ENCODE measurements around the gene GALNT6. TPM values are rescaled to one million over a fixed set of nuclear protein-coding genes. Genes with fewer than 3 reads are reported as not detected.

The GALNT6 gene
- total and polyA plus RNA-seq, 9 of the 15 experiments (the other 6 are each of a cell fraction or from before 2014, with no cell fraction given), result 1.5 to 8.6 (median 5.1) TPM

- no peak for TF ChIP-seq ZBTB43 (CRISPR knock-in tag; IDR thresholded peaks at IDR 0.05)
- TF ChIP-seq NR3C1 (CRISPR knock-in tag; IDR thresholded peaks at IDR 0.05), result no peak
- TF ChIP-seq E2F1 (CRISPR knock-in tag; IDR thresholded peaks at IDR 0.05), result no peak
- TF ChIP-seq KDM1A (IDR thresholded peaks at IDR 0.05), result peak; percentile 23 to 49; a peak in 1 of 4 replicates
- TF ChIP-seq, protein P1, sequence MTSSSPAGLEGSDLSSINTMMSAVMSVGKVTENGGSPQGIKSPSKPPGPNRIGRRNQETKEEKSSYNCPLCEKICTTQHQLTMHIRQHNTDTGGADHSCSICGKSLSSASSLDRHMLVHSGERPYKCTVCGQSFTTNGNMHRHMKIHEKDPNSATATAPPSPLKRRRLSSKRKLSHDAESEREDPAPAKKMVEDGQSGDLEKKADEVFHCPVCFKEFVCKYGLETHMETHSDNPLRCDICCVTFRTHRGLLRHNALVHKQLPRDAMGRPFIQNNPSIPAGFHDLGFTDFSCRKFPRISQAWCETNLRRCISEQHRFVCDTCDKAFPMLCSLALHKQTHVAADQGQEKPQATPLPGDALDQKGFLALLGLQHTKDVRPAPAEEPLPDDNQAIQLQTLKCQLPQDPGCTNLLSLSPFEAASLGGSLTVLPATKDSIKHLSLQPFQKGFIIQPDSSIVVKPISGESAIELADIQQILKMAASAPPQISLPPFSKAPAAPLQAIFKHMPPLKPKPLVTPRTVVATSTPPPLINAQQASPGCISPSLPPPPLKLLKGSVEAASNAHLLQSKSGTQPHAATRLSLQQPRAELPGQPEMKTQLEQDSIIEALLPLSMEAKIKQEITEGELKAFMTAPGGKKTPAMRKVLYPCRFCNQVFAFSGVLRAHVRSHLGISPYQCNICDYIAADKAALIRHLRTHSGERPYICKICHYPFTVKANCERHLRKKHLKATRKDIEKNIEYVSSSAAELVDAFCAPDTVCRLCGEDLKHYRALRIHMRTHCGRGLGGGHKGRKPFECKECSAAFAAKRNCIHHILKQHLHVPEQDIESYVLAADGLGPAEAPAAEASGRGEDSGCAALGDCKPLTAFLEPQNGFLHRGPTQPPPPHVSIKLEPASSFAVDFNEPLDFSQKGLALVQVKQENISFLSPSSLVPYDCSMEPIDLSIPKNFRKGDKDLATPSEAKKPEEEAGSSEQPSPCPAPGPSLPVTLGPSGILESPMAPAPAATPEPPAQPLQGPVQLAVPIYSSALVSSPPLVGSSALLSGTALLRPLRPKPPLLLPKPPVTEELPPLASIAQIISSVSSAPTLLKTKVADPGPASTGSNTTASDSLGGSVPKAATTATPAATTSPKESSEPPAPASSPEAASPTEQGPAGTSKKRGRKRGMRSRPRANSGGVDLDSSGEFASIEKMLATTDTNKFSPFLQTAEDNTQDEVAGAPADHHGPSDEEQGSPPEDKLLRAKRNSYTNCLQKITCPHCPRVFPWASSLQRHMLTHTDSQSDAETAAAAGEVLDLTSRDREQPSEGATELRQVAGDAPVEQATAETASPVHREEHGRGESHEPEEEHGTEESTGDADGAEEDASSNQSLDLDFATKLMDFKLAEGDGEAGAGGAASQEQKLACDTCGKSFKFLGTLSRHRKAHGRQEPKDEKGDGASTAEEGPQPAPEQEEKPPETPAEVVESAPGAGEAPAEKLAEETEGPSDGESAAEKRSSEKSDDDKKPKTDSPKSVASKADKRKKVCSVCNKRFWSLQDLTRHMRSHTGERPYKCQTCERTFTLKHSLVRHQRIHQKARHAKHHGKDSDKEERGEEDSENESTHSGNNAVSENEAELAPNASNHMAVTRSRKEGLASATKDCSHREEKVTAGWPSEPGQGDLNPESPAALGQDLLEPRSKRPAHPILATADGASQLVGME (CRISPR knock-in tag; IDR thresholded peaks at IDR 0.05), result no peak
- no peak for TF ChIP-seq SREBF2 (CRISPR knock-in tag; IDR thresholded peaks at IDR 0.05)
- TF ChIP-seq ZNF695 (CRISPR knock-in tag; IDR thresholded peaks at IDR 0.05), result no peak
- TF ChIP-seq KLF1 (tag; IDR thresholded peaks at IDR 0.05), result no peak
- TF ChIP-seq TSC22D4 (tag; IDR thresholded peaks at IDR 0.05), result no peak
- no peak for TF ChIP-seq GATA2 (CRISPR knock-in tag; IDR thresholded peaks at IDR 0.05)
- TF ChIP-seq E2F4 (CRISPR knock-in tag; IDR thresholded peaks at IDR 0.05; ENCODE audit: low read depth), result no peak
- no peak for TF ChIP-seq HIVEP1 (CRISPR knock-in tag; IDR thresholded peaks at IDR 0.05)
- no peak for TF ChIP-seq TCFL5 (CRISPR knock-in tag; conservative IDR thresholded peaks at IDR 0.05)
- TF ChIP-seq IRF1 (CRISPR knock-in tag; IDR thresholded peaks at IDR 0.05; ENCODE audit: borderline replicate concordance), result no peak
- TF ChIP-seq FOXJ3 (CRISPR knock-in tag; IDR thresholded peaks at IDR 0.05), result no peak
- TF ChIP-seq ATF3 (IDR thresholded peaks at IDR 0.05), result peak; percentile 57
- no peak for TF ChIP-seq ATF3 (CRISPR knock-in tag; conservative IDR thresholded peaks at IDR 0.05)
These were observed 64.3 kb downstream of the GALNT6 start (continued) for GRCh38 chr12:51326698-51327439.
